Measurements from ENCODE around the gene RBP7.
"Not testable (repeated sequence)": the region's sequence is repeated elsewhere in the genome, so short reads cannot be mapped to it uniquely, and the experiment has no call there.

Gene RBP7

GRCh38 chr1:9989773-9990172 is 7.3 kb upstream of the RBP7 start:
- TF ChIP-seq, protein P1, sequence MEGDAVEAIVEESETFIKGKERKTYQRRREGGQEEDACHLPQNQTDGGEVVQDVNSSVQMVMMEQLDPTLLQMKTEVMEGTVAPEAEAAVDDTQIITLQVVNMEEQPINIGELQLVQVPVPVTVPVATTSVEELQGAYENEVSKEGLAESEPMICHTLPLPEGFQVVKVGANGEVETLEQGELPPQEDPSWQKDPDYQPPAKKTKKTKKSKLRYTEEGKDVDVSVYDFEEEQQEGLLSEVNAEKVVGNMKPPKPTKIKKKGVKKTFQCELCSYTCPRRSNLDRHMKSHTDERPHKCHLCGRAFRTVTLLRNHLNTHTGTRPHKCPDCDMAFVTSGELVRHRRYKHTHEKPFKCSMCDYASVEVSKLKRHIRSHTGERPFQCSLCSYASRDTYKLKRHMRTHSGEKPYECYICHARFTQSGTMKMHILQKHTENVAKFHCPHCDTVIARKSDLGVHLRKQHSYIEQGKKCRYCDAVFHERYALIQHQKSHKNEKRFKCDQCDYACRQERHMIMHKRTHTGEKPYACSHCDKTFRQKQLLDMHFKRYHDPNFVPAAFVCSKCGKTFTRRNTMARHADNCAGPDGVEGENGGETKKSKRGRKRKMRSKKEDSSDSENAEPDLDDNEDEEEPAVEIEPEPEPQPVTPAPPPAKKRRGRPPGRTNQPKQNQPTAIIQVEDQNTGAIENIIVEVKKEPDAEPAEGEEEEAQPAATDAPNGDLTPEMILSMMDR (IDR thresholded peaks at IDR 0.05; ENCODE audit: low read depth, low read length): no peak
- H3K4me3 ChIP-seq (ENCODE audit: low read depth, low read length): no peak overlapping the region

GRCh38 chr1:9990944-9991343 is 6.1 kb upstream of the RBP7 start:
- no peak overlapping the region for H3K4me3 ChIP-seq (ENCODE audit: low read depth, low read length)
- TF ChIP-seq, protein P1 (IDR thresholded peaks at IDR 0.05; ENCODE audit: low read depth, low read length): no peak

DNA sequence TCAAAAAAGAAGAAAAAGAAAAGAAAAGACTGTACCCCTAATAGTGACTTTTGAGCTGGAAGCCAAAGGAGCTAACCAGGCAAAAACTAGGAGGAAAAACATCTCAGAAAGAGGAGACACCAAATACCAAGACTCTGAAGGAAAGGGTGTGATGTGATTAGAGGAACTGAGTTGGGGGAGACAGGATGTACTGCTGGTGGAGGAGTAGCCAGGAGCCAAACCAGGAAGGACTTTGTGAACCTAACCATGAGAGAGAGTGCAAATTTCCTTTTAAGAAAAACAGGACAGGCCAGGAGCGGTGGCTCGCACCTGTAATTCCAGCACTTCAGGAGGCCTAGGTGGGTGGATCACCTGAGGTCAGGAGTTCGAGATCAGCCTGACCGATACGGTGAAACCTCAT is 4.1 kb upstream of the RBP7 start:
- TF ChIP-seq, protein P1 (IDR thresholded peaks at IDR 0.05; ENCODE audit: low read depth, low read length): no peak

DNA sequence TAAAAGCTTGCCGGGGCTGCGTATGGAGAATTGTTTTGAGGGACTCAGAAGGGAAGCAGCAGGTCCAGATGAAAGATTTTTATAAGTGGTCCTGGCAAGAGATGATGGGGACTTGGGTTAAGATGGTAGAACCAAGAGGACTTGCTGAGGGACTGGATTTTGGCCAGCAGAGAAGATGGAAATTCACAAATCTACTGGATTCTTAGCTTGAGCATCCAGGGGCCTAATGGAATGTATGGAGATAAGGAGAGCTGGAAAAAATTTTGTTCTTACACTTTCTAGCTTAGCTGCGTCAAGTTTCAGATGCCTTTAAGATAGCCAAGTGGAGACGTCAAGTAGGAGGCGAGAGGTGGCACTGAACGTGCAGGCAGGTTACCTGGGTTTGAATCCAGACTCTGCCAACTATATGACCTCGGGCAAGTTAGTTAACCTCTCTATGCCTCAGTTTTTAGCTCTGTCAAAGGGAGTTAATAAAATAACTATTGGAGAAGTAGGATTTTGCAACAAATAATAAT is 3.4 kb upstream of the RBP7 start:
- TF ChIP-seq, protein P1 (IDR thresholded peaks at IDR 0.05; ENCODE audit: low read depth, low read length): no peak
- no peak overlapping the region for H3K4me3 ChIP-seq (ENCODE audit: low read depth, low read length)

More for the DNA sequence above, 4.1 kb upstream of the RBP7 start:
- H3K4me3 ChIP-seq (ENCODE audit: low read depth, low read length): no peak overlapping the region

DNA sequence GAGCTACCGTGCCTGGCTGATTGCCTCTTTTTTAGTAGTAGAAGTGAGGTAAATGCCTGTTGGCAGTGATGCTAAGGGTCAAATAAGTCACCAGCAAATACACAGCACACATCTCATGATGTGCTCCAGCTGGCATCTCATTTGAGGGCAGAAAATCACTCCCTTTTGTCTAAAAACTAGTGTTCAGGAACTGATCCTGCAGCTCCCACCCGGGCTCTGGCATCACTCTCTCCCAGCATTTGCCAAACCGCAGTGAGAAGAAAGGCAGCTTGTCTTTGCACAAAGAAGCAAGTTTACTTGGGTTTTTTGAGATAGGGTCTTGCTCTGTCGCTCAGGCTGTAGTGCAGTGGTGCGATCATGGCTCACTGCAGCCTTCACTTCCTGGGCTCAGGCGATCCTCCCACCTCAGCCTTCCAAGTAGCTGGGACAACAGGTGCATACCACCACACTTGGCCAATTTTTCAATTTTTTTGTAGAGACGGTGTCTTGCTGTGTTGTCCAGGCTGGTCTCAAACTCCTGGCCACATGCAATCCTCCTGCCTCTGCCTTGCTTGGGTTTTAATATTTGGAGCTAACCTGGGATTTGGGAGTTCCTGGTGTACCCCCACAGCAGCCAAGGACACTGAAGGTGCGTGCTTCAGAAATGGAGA is 4.1 kb downstream of the RBP7 start:
- no peak overlapping the region for H3K4me3 ChIP-seq (ENCODE audit: low read depth, low read length)
- TF ChIP-seq, protein P1 (IDR thresholded peaks at IDR 0.05; ENCODE audit: low read depth, low read length): no peak

GRCh38 chr1:10005248-10005647 is 8.2 kb downstream of the RBP7 start:
- H3K4me3 ChIP-seq (ENCODE audit: low read depth, low read length): not testable (repeated sequence)

DNA sequence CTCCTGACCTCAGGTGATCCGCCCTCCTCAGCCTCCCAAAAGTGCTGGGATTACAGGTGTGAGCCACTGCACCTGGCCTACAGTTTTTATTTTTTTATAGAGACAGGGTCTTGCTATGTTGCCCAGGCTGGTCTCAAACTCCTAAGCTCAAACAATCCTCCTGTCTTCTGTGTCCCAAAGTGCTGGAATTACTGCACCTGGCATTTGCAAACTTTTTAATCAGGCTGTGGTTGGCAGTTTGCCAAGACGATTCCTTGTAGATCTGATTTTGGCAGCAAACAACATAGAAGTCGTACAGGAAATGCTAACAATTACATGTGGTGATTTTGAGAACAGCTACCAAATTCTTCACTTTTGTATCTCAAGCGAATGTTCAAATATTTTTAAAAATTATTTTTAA is 10.1 kb downstream of the RBP7 start:
- TF ChIP-seq, protein P1 (IDR thresholded peaks at IDR 0.05; ENCODE audit: low read depth, low read length): no peak
- H3K4me3 ChIP-seq (ENCODE audit: low read depth, low read length): no peak overlapping the region

DNA sequence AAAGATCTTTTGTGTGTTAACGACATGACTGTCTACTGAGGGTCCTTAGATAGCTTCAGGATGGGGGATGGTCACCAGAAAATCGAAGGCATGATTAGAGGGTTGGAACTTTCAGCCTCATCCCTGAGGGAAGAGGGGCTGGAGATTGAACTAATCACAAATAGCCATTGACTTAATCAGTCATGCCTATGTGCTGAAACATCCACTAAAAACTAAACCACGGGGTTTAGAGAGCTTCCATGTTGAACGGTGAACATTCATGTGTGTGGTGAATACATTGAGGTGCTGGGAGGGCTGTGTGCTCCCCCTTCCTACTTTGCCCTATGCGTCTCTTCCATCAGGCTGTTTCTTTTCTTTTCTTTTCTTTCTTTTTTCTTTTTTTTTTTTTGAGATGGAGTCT is 17.0 kb downstream of the RBP7 start:
- H3K4me3 ChIP-seq (ENCODE audit: low read depth, low read length): no peak overlapping the region
- TF ChIP-seq, protein P1 (IDR thresholded peaks at IDR 0.05; ENCODE audit: low read depth, low read length): no peak
